Ovary (tissue), 3 donors: Measurements from ENCODE around the gene PLCB2.

Source experiments
- CTCF ChIP-seq, 3 donors: fragments of 450-650 bp in 2 of 3; fragments of 200-600 bp in 1 of 3; IDR thresholded peaks; one replicate each; pipeline versions ENCODE4 v1.5.1 to v1.8.0; 2016 to 2022; ENCODE audit warnings: antibody characterized with exemption in 3 of 3, mild to moderate bottlenecking in 1 of 3
- EP300 ChIP-seq: sonication (generic); formaldehyde crosslinking; IDR thresholded peaks from one replicate; pipeline ENCODE4 v1.6.1; 2017; ENCODE audit warnings: antibody characterized with exemption
- POLR2A ChIP-seq: fragments of 450-650 bp; IDR thresholded peaks from one replicate; pipeline ENCODE4 v1.6.1; 2017; ENCODE audit warnings: antibody characterized with exemption, mild to moderate bottlenecking, moderate library complexity
- donor health status: DM: no; HTN: no; CAD: no.

DNA sequence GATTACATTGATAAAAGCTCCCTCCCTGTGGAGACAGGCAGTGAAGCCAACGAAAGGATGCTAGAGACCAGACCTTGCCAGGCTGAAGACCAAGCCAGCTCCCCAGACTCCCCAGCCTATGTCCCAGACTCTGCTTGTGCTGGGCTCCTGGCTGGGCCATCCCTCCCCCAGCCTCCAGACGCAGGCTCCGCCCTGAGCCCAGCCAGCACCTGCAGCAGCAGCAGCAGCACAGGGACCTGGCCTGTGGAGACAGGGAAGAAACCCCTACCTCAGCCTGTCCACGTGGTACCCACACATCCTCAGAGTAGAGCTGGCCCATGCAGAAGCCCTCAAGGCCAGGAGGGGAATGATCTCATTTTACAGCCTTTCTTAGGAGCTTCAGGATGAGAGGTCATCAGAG lies 38.1 kb downstream of the PLCB2 start:
- TF ChIP-seq CTCF (IDR thresholded peaks at IDR 0.05): no peak
- no peak for TF ChIP-seq POLR2A
- no peak for TF ChIP-seq EP300
